PC-9 (cell line): ENCODE measurements around the gene MPDU1. TPM values are rescaled to one million over a fixed set of nuclear protein-coding genes. Genes with fewer than 3 reads are reported as not detected.

Experiments used
- BruUV-seq: library from RNA; stranded (reverse); fragments of 400-500 nt; replicated peaks from 2 replicates; lab custom pipeline; 2021; lab: Mats Ljungman, UMichigan
- CTCF ChIA-PET: fragments of 300-600 bp; sonication (Branson Sonifier 250); formaldehyde crosslinking; loops from one replicate; lab custom pipeline; 2022; ENCODE audit warnings: antibody characterized with exemption; lab: Charles Lee
- POLR2A ChIA-PET: fragments of 300-600 bp; sonication (Branson Sonifier 250); formaldehyde crosslinking; loops from one replicate; lab custom pipeline; 2022; ENCODE audit warnings: antibody characterized with exemption; ENCODE audit not compliant: unreplicated experiment; lab: Charles Lee
- DNase-seq, 2 experiments: peaks; one replicate each; pipeline versions ENCODE4 v3.0.0 to v3.0.0-alpha.2; 2015 to 2022; ENCODE audit warnings: mixed read lengths in 1 of 2
- H2AFZ ChIP-seq: fragments of 200-600 bp; sonication (generic); 2 replicates; pipeline ENCODE4 v1.8.1; 2017; ENCODE audit warnings: antibody characterized with exemption
- H3F3A ChIP-seq: fragments of 200-600 bp; sonication (generic); 2 replicates; pipeline ENCODE4 v1.8.1; 2017; ENCODE audit warnings: antibody characterized with exemption, mild to moderate bottlenecking, low read depth; ENCODE audit not compliant: insufficient read depth
- H3K27ac ChIP-seq: fragments of 200-600 bp; sonication (generic); 2 replicates; pipeline ENCODE4 v1.6.1; 2016; ENCODE audit warnings: mixed run types
- H3K27me3 ChIP-seq: fragments of 200-600 bp; sonication (generic); 2 replicates; pipeline ENCODE4 v1.6.1; 2016; ENCODE audit warnings: low read depth, mixed run types; ENCODE audit not compliant: insufficient read depth
- H3K36me3 ChIP-seq: fragments of 200-600 bp; sonication (generic); 2 replicates; pipeline ENCODE4 v1.6.1; 2016; ENCODE audit warnings: low read depth, mixed run types
- H3K4me1 ChIP-seq: fragments of 200-600 bp; sonication (generic); replicated peaks from 2 replicates; pipeline ENCODE4 v1.6.1; 2016; ENCODE audit warnings: mixed run types; ENCODE audit not compliant: insufficient read depth
- H3K4me2 ChIP-seq: fragments of 200-600 bp; sonication (generic); 2 replicates; pipeline ENCODE4 v1.6.1; 2017; ENCODE audit warnings: mixed run types
- H3K4me3 ChIP-seq: fragments of 200-600 bp; sonication (generic); 2 replicates; pipeline ENCODE4 v1.6.1; 2016; ENCODE audit warnings: mixed run types
- H3K79me2 ChIP-seq: fragments of 200-600 bp; sonication (generic); 2 replicates; pipeline ENCODE4 v1.6.1; 2017; ENCODE audit warnings: low read depth, mixed run types
- H3K9me2 ChIP-seq: fragments of 200-600 bp; sonication (generic); 2 replicates; pipeline ENCODE4 v1.8.1; 2017; ENCODE audit warnings: mild to moderate bottlenecking; ENCODE audit not compliant: insufficient read depth
- H3K9me3 ChIP-seq: fragments of 200-600 bp; sonication (generic); 2 replicates; pipeline ENCODE4 v1.8.1; 2016; ENCODE audit warnings: low read depth; ENCODE audit not compliant: insufficient read depth
- H4K20me1 ChIP-seq: fragments of 200-600 bp; sonication (generic); 2 replicates; pipeline ENCODE4 v1.8.1; 2017; ENCODE audit not compliant: insufficient read depth
- CTCF ChIP-seq: fragments of 200-600 bp; sonication (generic); conservative IDR thresholded peaks from 2 replicates; pipeline ENCODE4 v1.6.1; 2017; ENCODE audit warnings: mixed run types, antibody characterized with exemption, mild to moderate bottlenecking, moderate library complexity
- EZH2 ChIP-seq: fragments of 200-600 bp; sonication (generic); IDR thresholded peaks from 2 replicates; pipeline ENCODE4 v1.8.0; 2017; ENCODE audit warnings: antibody characterized with exemption, low read depth
- intact Hi-C: fragments of 100-400 bp; cut with micrococcal nuclease; formaldehyde crosslinking; loops from one replicate; pipeline ENCODE4 v1.10.0; 2022; ENCODE audit not compliant: unreplicated experiment
- total RNA-seq: library from RNA; stranded (reverse); gene quantifications from 2 replicates; pipeline ENCODE4 v1.2.3, GENCODE V29; 2021

Gene MPDU1
- total RNA-seq, 1 experiment from 2014 or later: 44.2 TPM

- no TSS peak for BruUV-seq
- no peaks in the 10 kb centered on the region for H3K9me3 ChIP-seq
- no peaks in the 10 kb centered on the region for H3K27me3 ChIP-seq
- H3K4me1 ChIP-seq: no peaks in the 10 kb centered on the region
- H3K79me2 ChIP-seq: no peaks in the 10 kb centered on the region
- no peaks in the 10 kb centered on the region for H3K36me3 ChIP-seq
- no peak overlapping the region for H3K4me3 ChIP-seq
- intact Hi-C loops: no loop called here
- no peaks in the 10 kb centered on the region for H4K20me1 ChIP-seq
- H3K27ac ChIP-seq: no peak overlapping the region
- no peak overlapping the region for H2AFZ ChIP-seq
- TF ChIP-seq EZH2 (no peak), CTCF (no peak)
- no peak for DNase-seq
- no peaks in the 10 kb centered on the region for H3K9me2 ChIP-seq
- POLR2A ChIA-PET: interaction anchor here (0.6 kb wide), 1 partner anchor 148 kb away, joined by 4 read pairs; no protein-coding TSS in a partner anchor
- CTCF ChIA-PET: no interaction called here
- no peaks in the 10 kb centered on the region for H3F3A ChIP-seq
- H3K4me2 ChIP-seq: no peak overlapping the region
Measured at GRCh38 chr17:7552621-7553051, 31.0 kb upstream of the MPDU1 start.

GRCh38 chr17:7553356-7553755 is 30.3 kb upstream of the MPDU1 start:
- H4K20me1 ChIP-seq: no peaks in the 10 kb centered on the region
- H3K4me3 ChIP-seq: no peak overlapping the region
- H3K27me3 ChIP-seq: no peaks in the 10 kb centered on the region
- H3K4me2 ChIP-seq: no peak overlapping the region
- H3K36me3 ChIP-seq: no peaks in the 10 kb centered on the region
- CTCF ChIA-PET: no interaction called here
- no peaks in the 10 kb centered on the region for H3K9me2 ChIP-seq
- TF ChIP-seq EZH2: no peak
- no peak for TF ChIP-seq CTCF
- no TSS peak for BruUV-seq
- POLR2A ChIA-PET: no interaction called here
- H2AFZ ChIP-seq: no peak overlapping the region
- H3K9me3 ChIP-seq: no peaks in the 10 kb centered on the region
- no peaks in the 10 kb centered on the region for H3K79me2 ChIP-seq
- no peaks in the 10 kb centered on the region for H3F3A ChIP-seq
- intact Hi-C loops: no loop called here
- no peak overlapping the region for H3K27ac ChIP-seq
- H3K4me1 ChIP-seq: peaks cover 1% of the 10 kb centered on the region
- no peak for DNase-seq

GRCh38 chr17:7555320-7555948 is 28.2 kb upstream of the MPDU1 start:
- Histone ChIP-seq H3K27me3 (no peaks in the 10 kb centered on the region), H3K27ac (no peak overlapping the region), H3K9me3 (no peaks in the 10 kb centered on the region), H3K4me1 (peaks cover 9% of the 10 kb centered on the region), H3K4me3 (no peak overlapping the region), H3K4me2 (no peak overlapping the region), H3K79me2 (no peaks in the 10 kb centered on the region), H3F3A (no peaks in the 10 kb centered on the region), H2AFZ (no peak overlapping the region), H3K9me2 (no peaks in the 10 kb centered on the region), H3K36me3 (no peaks in the 10 kb centered on the region), H4K20me1 (no peaks in the 10 kb centered on the region)
- no peak for DNase-seq
- intact Hi-C loops: no loop called here
- TF ChIP-seq CTCF (no peak), EZH2 (no peak)
- CTCF ChIA-PET: interaction anchor here (0.6 kb wide), 1 partner anchor 24 kb away, joined by 3 read pairs; no protein-coding TSS in a partner anchor
- POLR2A ChIA-PET: interaction anchor here (0.5 kb wide), 1 partner anchor 37 kb away, joined by 7 read pairs; no protein-coding TSS in a partner anchor
- BruUV-seq: no TSS peak
